Right cardiac atrium (tissue), 5 donors: ENCODE measurements around the gene APBB2. TPM values are rescaled to one million over a fixed set of nuclear protein-coding genes. Genes with fewer than 3 reads are reported as not detected.

Source experiments
- ATAC-seq, 2 donors: fragments of 200-7000 bp; cut with Tn5 transposase; one replicate each; pipeline versions ENCODE4 v1.8.0 to v1.9.1; 2020; ENCODE audit warnings: moderate library complexity in 2 of 2, mild to moderate bottlenecking in 1 of 2
- DNase-seq, 3 donors: peaks; one replicate each; pipeline ENCODE4 v3.0.0-alpha.2; 2020
- H3K27ac ChIP-seq: one replicate; pipeline ENCODE4 v1.5.1; 2013; ENCODE audit warnings: mild to moderate bottlenecking, low read length, control low read depth, moderate library complexity
- H3K27me3 ChIP-seq: one replicate; pipeline ENCODE4 v1.6.1; 2013; ENCODE audit not compliant: control insufficient read depth, insufficient read depth
- H3K4me1 ChIP-seq: one replicate; pipeline ENCODE4 v1.6.1; 2013; ENCODE audit warnings: low read length; ENCODE audit not compliant: control insufficient read depth, insufficient read depth
- H3K4me3 ChIP-seq: one replicate; pipeline ENCODE4 v1.5.1; 2013; ENCODE audit warnings: low read length, control low read depth
- H3K9me3 ChIP-seq: one replicate; pipeline ENCODE4 v1.6.1; 2013; ENCODE audit warnings: low read length; ENCODE audit not compliant: control insufficient read depth
- WGBS: extraction: QIAGEN DNeasy Blood & Tissue Kit; methylation state at CpG from one replicate; pipeline ENCODE4 v1.1.7; 2013; 5-methylcytosine and 5-hydroxymethylcytosine counted together
- intact Hi-C, 4 donors: fragments of 100-400 bp; cut with DNase I; formaldehyde crosslinking; loops; one replicate each; pipeline versions ENCODE4 v1.11.0 to v1.14.0; 2022 to 2023
- polyA plus RNA-seq: library from polyadenylated mRNA; stranded (reverse); fragments of 200-250 nt; gene quantifications from one replicate; pipeline ENCODE4 v1.2.3, GENCODE V29; 2013
- total RNA-seq, 4 donors: library from RNA; stranded (reverse); fragmentation: NEBNext Ultra II Directional; extraction: Animal tissue kit (Norgen Biotek cat#: 25700); gene quantifications; one replicate each; pipeline ENCODE4 v1.2.1, GENCODE V29; 2021
- donor health status: healthy with polysubstance abuse.
- donor health status: DM: no; HTN: yes; CAD: no.
- donor health status: DM: no; HTN: no; CAD: no.
- donor health status: DM: no; HTN: yes; CAD: no; lungs with severe emphysema.
- donor health status: DM: yes; HTN: yes; CAD: no.

The APBB2 gene
- total and polyA plus RNA-seq, 5 donors = 12.7 to 46.2 (median 37.0) TPM

GRCh38 chr4:41098093-41099048, 116.0 kb downstream of the APBB2 start:
- WGBS = 65% methylated on average over 5 of the region's 5 CpGs
- no peak overlapping the region for H3K27ac ChIP-seq
- no peaks in the 10 kb centered on the region for H3K9me3 ChIP-seq
- no peaks in the 10 kb centered on the region for H3K27me3 ChIP-seq
- H3K4me3 ChIP-seq = no peak overlapping the region
- ATAC-seq = no peak
- intact Hi-C loops = no loop called here
- peaks cover 3% of the 10 kb centered on the region for H3K4me1 ChIP-seq
- DNase-seq = no peak

- ATAC-seq (no peak), DNase-seq (no peak)
- peaks cover 3% of the 10 kb centered on the region for H3K4me1 ChIP-seq
- no peak overlapping the region for H3K4me3 ChIP-seq
- no peaks in the 10 kb centered on the region for H3K27me3 ChIP-seq
- H3K27ac ChIP-seq = no peak overlapping the region
- intact Hi-C loops = no loop called here
- 81% methylated on average over 4 of the region's 4 CpGs for WGBS
- no peaks in the 10 kb centered on the region for H3K9me3 ChIP-seq
These were observed 118.4 kb downstream of the APBB2 start for GRCh38 chr4:41095973-41096372.

GRCh38 chr4:41095192-41095872, 119.0 kb downstream of the APBB2 start:
- Histone ChIP-seq H3K27me3 (no peaks in the 10 kb centered on the region), H3K9me3 (no peaks in the 10 kb centered on the region), H3K4me1 (peaks cover 3% of the 10 kb centered on the region), H3K4me3 (no peak overlapping the region), H3K27ac (no peak overlapping the region)
- ATAC-seq = peak in 1 of 2 donors; percentile 20
- no peak for DNase-seq
- intact Hi-C loops = no loop called here
- WGBS = 67% methylated on average over 2 of the region's 2 CpGs

- H3K4me3 ChIP-seq = no peak overlapping the region
- no peaks in the 10 kb centered on the region for H3K9me3 ChIP-seq
- ATAC-seq (no peak), DNase-seq (no peak)
- H3K27me3 ChIP-seq = no peaks in the 10 kb centered on the region
- H3K4me1 ChIP-seq = no peaks in the 10 kb centered on the region
- WGBS = 85% methylated on average over 3 of the region's 3 CpGs
- H3K27ac ChIP-seq = no peak overlapping the region
- intact Hi-C loops = no loop called here
These were observed 122.2 kb downstream of the APBB2 start for GRCh38 chr4:41092128-41092527.

GRCh38 chr4:41081847-41082246, 132.5 kb downstream of the APBB2 start:
- Histone ChIP-seq H3K27me3 (no peaks in the 10 kb centered on the region), H3K4me1 (peaks cover 2% of the 10 kb centered on the region), H3K27ac (no peak overlapping the region), H3K9me3 (no peaks in the 10 kb centered on the region), H3K4me3 (no peak overlapping the region)
- DNase-seq (no peak), ATAC-seq (no peak)
- intact Hi-C loops = no loop called here
- WGBS = 90% methylated on average over 5 of the region's 5 CpGs

GRCh38 chr4:41080976-41081375, 133.4 kb downstream of the APBB2 start:
- Histone ChIP-seq H3K4me3 (no peak overlapping the region), H3K4me1 (peaks cover 2% of the 10 kb centered on the region), H3K27me3 (no peaks in the 10 kb centered on the region), H3K9me3 (no peaks in the 10 kb centered on the region), H3K27ac (no peak overlapping the region)
- 61% methylated on average over 4 of the region's 4 CpGs for WGBS
- intact Hi-C loops = no loop called here
- peak in 1 of 2 donors; percentile 37 for ATAC-seq
- DNase-seq = no peak

GRCh38 chr4:41079881-41080560, 134.3 kb downstream of the APBB2 start:
- Histone ChIP-seq H3K27me3 (no peaks in the 10 kb centered on the region), H3K4me3 (no peak overlapping the region), H3K9me3 (no peaks in the 10 kb centered on the region), H3K27ac (no peak overlapping the region), H3K4me1 (peaks cover 2% of the 10 kb centered on the region)
- no peak for ATAC-seq
- 70% methylated on average over 6 of the region's 6 CpGs for WGBS
- intact Hi-C loops = no loop called here
- DNase-seq = no peak

- peaks cover 2% of the 10 kb centered on the region for H3K4me1 ChIP-seq
These were observed 136.7 kb downstream of the APBB2 start for GRCh38 chr4:41077628-41078027.

GRCh38 chr4:41076481-41076880, 137.9 kb downstream of the APBB2 start:
- intact Hi-C loops = no loop called here
- no peak overlapping the region for H3K27ac ChIP-seq
- 97% methylated on average over 1 of the region's 1 CpG for WGBS

More at GRCh38 chr4:41077628-41078027, 136.7 kb downstream of the APBB2 start:
- ATAC-seq (peak in 1 of 2 donors; percentile 47), DNase-seq (no peak)
- H3K4me3 ChIP-seq = no peak overlapping the region
- H3K27me3 ChIP-seq = no peaks in the 10 kb centered on the region
- no peaks in the 10 kb centered on the region for H3K9me3 ChIP-seq
- WGBS = 55% methylated on average over 1 of the region's 1 CpG
- intact Hi-C loops = no loop called here
- H3K27ac ChIP-seq = no peak overlapping the region

GRCh38 chr4:41074215-41074614, 140.1 kb downstream of the APBB2 start:
- WGBS = 68% methylated on average over 3 of the region's 3 CpGs
- ATAC-seq (no peak), DNase-seq (no peak)
- no peak overlapping the region for H3K27ac ChIP-seq
- H3K9me3 ChIP-seq = no peaks in the 10 kb centered on the region
- peaks cover 3% of the 10 kb centered on the region for H3K4me1 ChIP-seq
- H3K4me3 ChIP-seq = no peak overlapping the region
- intact Hi-C loops = no loop called here
- no peaks in the 10 kb centered on the region for H3K27me3 ChIP-seq

More at GRCh38 chr4:41076481-41076880, 137.9 kb downstream of the APBB2 start:
- ATAC-seq (no peak), DNase-seq (no peak)
- peaks cover 5% of the 10 kb centered on the region for H3K4me1 ChIP-seq
- H3K9me3 ChIP-seq = no peaks in the 10 kb centered on the region
- no peaks in the 10 kb centered on the region for H3K27me3 ChIP-seq
- no peak overlapping the region for H3K4me3 ChIP-seq
